ENCODE results near the gene SLC13A1. TPM values are rescaled to one million over a fixed set of nuclear protein-coding genes. Genes with fewer than 3 reads are reported as not detected.

Gene SLC13A1
- polyA plus RNA-seq, 1 donor from 2014 or later: not detected

- Mint-ChIP-seq H3K36me3 (no peaks in the 10 kb centered on the region), H3K4me1 (no peaks in the 10 kb centered on the region), H3K4me3 (peak overlapping the region in 1 of 4 donors; percentile 66), H3K27me3 (no peaks in the 10 kb centered on the region), H3K9me3 (peaks cover 1 to 21% (median 7%) of the 10 kb centered on the region in 3 donors), H3K27ac (no peak overlapping the region)
Measured at GRCh38 chr7:123067814-123068213, 132.0 kb downstream of the SLC13A1 start.

Other genes with a start within 250 kb of the SLC13A1 start
- gene TAS2R16, start 204.3 kb downstream of the SLC13A1 start, polyA plus RNA-seq: not detected